GM12864 (cell line): ENCODE measurements around the gene A2M.

ENCODE experiments used
- DNase-seq: peaks from one replicate; pipeline ENCODE4 v3.0.0-alpha.2; 2011; ENCODE audit warnings: low read depth
- H3K4me3 ChIP-seq: 2 replicates; pipeline ENCODE4 v1.5.1; 2011; ENCODE audit warnings: mild to moderate bottlenecking, low read depth, low read length, control low read depth
- CTCF ChIP-seq: IDR thresholded peaks from 2 replicates; pipeline ENCODE4 v1.5.1; 2011; ENCODE audit warnings: low read depth, mild to moderate bottlenecking, moderate library complexity, low read length, control low read depth, inconsistent platforms; ENCODE audit errors: missing control alignments

Gene A2M

DNA sequence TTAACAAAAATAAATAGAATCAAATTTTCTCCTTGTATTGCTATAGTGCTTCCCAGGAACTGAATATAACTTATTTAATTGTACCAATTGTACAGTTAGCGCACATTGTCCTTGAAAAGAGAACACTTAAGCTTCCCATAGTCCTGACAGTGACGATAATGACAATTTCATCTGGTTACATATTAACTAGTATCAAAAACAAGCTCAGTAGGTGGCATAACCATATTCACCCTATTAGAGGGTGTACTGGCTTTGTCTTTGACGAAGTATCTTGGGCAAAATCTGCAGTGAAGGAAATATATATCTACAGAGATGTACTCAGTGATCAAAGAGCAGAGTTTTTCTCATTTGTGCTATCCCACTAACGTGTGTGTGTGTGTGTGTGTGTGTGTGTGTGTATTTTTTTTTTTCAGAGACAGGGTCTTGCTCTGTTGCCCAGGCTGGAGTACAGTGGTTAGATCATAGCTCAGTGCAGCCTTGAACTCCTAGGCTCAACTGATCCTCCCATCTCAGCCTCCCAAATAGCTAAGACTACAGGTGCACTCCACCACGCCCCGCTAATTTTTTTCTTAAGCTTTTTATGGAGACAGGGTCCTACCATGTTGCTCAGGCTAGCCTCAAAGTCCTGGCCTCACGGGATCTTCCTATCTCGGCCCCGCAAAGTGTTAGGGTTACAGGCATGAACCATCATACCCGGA, 4.9 kb upstream of the A2M start:
- H3K4me3 ChIP-seq: no peak overlapping the region
- no peak for TF ChIP-seq CTCF
- no peak for DNase-seq

DNA sequence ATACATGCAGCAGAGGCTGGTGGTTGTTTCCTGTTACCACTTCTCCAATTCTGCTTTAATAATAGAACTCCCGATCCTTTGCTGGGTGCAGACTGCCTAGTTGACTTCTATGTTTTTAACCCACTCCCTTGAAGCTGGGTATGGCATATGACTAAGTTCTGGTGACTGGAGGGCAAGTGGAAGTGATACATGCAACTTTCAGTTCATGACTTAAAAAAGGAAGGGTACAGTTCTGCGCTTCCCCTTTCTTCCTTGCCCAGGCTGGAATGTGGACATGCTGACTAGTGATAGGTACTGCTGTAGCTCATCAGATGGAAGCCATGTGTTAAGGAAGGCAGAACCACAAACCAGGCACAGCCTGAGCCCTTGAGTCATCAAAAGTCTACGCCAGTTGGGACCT, 2.4 kb upstream of the A2M start:
- H3K4me3 ChIP-seq: no peak overlapping the region
- DNase-seq: peak; percentile 30
- TF ChIP-seq CTCF: no peak

DNA sequence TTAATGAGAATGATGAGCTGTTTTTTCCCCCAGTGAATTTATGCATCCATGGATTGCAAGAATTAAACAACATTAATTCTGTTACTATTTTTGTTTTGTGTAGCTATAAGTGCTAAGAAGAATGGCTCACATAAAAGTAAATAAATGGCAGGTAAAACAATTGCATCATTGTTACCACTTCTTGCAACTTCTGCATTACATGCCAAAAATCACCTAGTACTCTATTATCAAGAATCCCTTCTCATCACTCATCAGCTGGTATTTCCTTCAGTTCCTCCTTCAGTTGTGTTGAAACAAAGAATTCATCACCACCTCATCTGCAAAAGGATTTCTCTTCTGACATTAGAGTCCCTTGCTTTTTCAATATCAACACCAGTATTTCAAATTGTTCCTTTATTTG, 773 bp downstream of the A2M start:
- no peak overlapping the region for H3K4me3 ChIP-seq
- DNase-seq: no peak
- TF ChIP-seq CTCF: no peak

- DNase-seq: no peak
- no peak overlapping the region for H3K4me3 ChIP-seq
- TF ChIP-seq CTCF: no peak
These were observed 1.8 kb downstream of the A2M start for GRCh38 chr12:9113987-9114309.

- no peak for TF ChIP-seq CTCF
- no peak for DNase-seq
- H3K4me3 ChIP-seq: no peak overlapping the region
These were observed 2.3 kb downstream of the A2M start for GRCh38 chr12:9113296-9113986.

GRCh38 chr12:9112076-9112853, 3.5 kb downstream of the A2M start:
- no peak for TF ChIP-seq CTCF
- no peak for DNase-seq
- no peak overlapping the region for H3K4me3 ChIP-seq
